Medulla oblongata (tissue), 1 donor: ENCODE results near the gene SLC24A4.

Experiments used
- DNase-seq: peaks from one replicate; pipeline ENCODE4 v3.0.0-alpha.2; 2015; ENCODE audit errors: extremely low spot score

SLC24A4 gene

GRCh38 chr14:92316176-92316575 lies 6.8 kb upstream of the SLC24A4 start:
- no peak for DNase-seq

DNA sequence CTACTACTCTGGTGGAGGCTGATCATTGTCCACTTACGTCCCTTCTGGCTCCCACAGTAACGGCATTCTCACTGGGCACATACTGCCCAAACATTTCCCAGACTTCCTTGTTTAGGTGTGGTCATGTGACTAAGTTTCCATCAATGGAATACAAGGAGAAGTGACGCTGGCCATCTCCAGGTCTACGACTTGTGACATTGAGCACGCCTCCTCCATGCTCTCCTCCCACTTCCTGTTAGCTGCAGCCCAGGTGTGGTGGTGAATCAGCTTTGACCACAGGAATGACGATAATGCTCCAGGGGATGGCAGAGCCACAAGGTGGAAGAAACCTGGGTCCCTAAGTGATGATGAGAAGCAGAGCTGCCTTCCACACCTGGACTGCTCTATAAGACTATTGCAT lies 6.0 kb upstream of the SLC24A4 start:
- DNase-seq: no peak

GRCh38 chr14:92317511-92317910 lies 5.5 kb upstream of the SLC24A4 start:
- DNase-seq: no peak

DNA sequence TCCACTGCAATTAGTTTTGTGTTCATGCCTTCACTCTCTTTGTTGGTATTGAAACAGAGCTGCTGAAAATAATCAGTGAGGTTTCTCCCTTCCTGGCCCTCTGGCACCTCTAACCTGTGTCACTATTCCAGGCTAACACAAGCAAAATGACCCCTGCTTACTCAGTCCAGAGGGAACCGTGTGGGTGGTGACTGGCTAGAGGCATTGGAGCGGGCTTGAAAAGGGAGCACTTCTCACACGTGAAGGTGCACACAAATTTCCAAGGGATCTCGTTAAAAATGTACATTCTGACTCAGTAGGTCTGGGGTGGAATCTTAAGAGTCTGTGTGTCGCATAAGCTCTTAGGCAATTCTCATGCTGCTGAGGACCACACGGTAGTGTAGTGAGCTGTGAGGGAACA lies 1.3 kb upstream of the SLC24A4 start:
- no peak for DNase-seq

GRCh38 chr14:92322516-92322915 lies 449 bp upstream of the SLC24A4 start:
- no peak for DNase-seq

DNA sequence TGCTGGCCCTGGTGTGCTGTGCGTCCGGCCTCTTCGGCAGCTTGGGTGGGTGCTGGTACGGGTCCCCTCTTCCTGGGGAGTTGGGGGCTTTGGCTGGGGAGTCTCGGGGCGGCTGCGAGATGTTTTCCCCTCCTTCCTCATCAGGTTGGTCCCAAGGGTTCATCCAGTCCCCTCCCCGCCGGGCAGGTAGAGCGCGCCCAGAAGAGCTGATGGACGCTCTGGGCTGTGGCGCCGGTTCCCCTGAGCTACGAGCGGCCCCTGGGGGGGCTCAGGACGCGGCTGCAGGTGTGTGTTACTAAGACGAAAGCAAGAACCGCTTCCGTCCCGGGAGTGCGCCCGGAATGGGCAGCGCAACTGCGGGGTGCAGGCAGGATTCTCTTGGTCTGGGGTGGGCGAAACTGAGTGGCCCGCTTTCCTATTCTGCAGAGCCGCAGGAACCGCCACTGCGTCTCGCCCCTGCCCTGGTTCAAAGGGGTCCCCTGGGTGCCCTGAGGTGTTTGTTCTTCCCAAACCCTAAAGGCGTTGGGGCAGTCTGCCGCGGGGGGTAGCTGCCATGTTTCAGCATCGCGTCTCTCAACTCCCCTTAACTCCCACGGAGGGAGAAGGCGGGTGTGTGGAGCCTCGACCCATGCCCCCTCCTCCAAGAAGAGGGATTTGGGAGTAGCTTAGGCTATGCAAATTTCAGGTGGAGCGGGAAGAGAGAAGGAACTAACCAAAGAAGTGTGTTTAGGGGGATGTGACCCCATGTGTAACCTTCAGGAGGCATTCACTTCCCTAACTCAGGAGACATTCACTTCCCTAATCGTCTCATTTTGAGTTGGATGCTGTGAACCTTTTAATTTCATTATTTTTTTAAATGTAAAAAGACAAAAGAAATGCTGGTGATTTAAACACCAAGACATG lies 1.2 kb downstream of the SLC24A4 start:
- DNase-seq: no peak

DNA sequence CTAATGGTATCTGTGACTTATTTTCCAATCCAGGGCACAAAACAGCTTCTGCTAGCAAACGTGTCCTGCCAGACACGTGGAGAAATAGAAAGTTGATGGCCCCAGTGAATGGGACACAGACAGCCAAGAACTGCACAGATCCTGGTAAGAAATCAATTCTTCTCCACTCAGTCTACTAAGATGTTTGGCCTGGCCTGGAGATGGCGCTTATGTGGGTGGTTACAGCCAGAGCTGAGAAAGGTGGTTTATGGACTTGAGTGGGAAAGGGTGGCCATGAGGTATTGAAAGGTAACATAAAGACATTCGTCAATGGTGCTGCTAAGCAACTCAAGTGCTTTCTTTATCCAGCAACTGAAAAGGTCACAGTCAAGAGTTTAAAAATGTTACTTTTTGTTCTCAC lies 2.9 kb downstream of the SLC24A4 start:
- DNase-seq: no peak

GRCh38 chr14:92328664-92329255 lies 5.8 kb downstream of the SLC24A4 start:
- DNase-seq: no peak

GRCh38 chr14:92334050-92334449 lies 11.1 kb downstream of the SLC24A4 start:
- DNase-seq: no peak

GRCh38 chr14:92336363-92336762 lies 13.4 kb downstream of the SLC24A4 start:
- no peak for DNase-seq

- DNase-seq: no peak
These were observed 16.5 kb downstream of the SLC24A4 start for GRCh38 chr14:92339426-92339825.

GRCh38 chr14:92340071-92340470 lies 17.1 kb downstream of the SLC24A4 start:
- DNase-seq: no peak

GRCh38 chr14:92340931-92341330 lies 18.0 kb downstream of the SLC24A4 start:
- DNase-seq: no peak

DNA sequence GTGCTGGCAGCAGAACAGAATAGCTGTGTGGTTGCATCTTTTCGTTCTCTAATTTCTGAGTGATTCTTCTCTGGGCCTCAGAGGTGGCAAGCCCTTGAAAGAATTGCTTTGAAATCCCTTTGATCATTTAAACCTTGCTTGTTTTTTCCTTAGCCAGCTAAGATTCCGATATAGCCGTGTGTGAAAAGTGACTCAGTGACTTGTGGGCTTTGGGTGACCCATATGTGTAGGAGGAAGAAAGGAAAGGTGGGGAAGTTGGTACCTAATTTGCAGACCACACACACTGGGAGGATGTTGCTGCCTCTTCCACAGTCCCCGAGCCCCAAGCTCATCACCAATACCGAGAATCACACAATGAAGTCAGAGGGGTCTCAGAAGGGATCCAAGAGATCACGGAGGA lies 18.8 kb downstream of the SLC24A4 start:
- no peak for DNase-seq

- DNase-seq: no peak
These were observed 25.2 kb downstream of the SLC24A4 start for GRCh38 chr14:92348154-92348553.

DNA sequence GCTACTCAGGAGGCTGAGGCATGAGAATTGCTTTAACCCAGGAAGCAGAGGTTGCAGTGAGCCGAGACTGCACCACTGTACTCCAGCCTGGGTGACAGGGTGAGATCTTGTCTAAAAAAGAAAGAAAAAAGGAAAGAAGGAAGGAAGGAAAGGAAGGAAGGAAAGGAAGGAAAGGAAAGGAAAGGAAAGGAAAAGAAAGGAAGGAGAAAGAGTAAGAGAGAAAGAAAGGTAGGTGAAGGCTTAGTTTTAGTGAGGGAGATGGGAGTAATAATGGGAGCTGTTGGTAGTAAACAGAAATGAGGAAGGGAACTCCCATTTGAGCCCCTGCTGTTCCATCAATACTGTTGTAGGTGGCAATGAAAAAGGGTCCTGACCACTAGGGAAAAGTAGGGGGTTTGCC lies 28.8 kb downstream of the SLC24A4 start:
- DNase-seq: no peak

DNA sequence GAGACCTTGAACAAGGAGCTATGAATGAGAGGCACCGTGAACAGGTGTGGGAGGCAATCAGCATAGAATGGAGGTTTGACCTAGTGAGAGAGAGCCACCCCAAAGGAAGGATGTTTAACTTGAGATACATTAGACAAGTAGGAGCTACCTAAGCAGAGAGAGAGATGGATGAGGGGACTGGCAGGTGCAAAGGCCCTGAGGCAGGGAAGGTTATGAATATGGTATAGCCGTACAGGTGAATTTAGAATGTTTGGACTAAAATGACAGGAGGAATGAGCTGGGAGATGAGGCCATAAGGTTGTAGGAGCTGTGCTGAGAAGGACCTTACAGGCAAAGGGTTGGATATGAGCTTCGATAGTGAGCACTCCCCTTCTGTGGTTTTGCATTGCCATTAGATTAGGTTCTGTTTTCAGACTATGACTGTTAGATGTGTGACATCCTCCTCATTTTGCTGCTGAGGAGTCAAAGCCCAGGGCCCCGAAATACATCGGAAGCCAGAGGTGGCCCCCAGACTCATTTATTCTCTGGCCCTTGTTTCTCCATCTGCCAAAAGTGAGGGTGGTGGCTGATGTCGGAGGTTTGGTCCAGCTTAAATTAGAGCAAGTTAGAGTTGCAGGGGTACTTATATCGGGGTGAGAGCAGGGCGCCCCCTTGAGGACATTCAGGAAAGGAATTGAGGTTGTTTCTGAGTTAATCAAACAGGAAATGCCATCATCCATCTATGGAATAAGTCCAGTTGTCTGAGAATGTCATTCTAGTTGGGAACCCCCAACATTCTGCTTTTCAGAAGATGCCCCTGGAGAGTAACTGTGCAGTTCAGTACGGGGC lies 29.4 kb downstream of the SLC24A4 start:
- DNase-seq: no peak

DNA sequence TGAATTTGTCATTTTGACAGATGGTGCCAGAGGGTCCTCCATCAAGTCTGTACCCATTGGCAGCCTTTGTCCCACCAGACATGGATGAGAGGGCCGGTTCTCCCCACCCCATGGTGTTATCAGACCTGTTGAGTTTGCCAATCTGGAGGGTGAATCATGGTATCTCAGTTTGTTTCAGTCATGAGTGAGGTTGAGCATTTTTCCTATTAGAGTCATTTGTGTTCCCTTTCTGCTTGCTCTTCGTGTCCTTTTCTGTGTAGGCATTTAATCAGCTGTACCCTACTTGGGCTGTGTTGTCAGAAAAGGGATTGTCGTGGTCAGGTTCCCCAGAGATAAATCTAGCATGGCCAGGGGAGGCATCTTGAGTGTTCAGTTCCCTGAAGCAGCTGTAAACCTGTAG lies 30.5 kb downstream of the SLC24A4 start:
- no peak for DNase-seq

DNA sequence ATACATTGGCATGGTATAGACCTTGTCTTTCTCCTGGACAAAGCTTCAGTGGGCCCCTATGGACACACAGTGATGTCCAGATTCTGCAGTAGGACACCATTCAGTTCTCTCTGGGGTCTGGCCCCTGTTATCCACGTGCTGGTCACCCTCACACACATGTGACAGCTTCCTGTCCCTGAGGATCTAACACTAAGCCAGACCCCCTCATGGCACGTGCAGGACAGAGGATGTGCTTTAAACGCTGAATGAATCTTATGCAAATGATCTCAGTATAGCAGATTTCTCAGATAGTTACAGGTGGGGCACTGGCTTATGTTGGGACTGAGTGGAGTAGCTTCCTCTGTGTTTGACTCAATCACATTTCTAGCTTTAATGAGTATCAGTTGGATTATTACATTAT lies 33.7 kb downstream of the SLC24A4 start:
- no peak for DNase-seq

- no peak for DNase-seq
These were observed 37.8 kb downstream of the SLC24A4 start for GRCh38 chr14:92360651-92361370.

- DNase-seq: peak; percentile 75
These were observed 39.8 kb downstream of the SLC24A4 start for GRCh38 chr14:92362781-92363235.

- no peak for DNase-seq
These were observed 43.3 kb downstream of the SLC24A4 start for GRCh38 chr14:92366237-92366636.
